Skeletal muscle tissue (tissue), 4 donors: ENCODE measurements around the gene UNC119B. TPM values are rescaled to one million over a fixed set of nuclear protein-coding genes. Genes with fewer than 3 reads are reported as not detected.

Experiments used
- H3K27ac ChIP-seq: one replicate; pipeline ENCODE4 v1.7.0; 2013; ENCODE audit warnings: mild to moderate bottlenecking, low read depth, low read length, inconsistent platforms
- H3K27me3 ChIP-seq, 3 donors: one replicate each; pipeline ENCODE4 v1.7.0; 2013; ENCODE audit warnings: low read length in 3 of 3; ENCODE audit not compliant: control insufficient read depth in 3 of 3, insufficient read depth in 3 of 3
- H3K36me3 ChIP-seq, 3 donors: one replicate each; pipeline ENCODE4 v1.7.0; 2013; ENCODE audit warnings: low read length in 3 of 3; ENCODE audit not compliant: control insufficient read depth in 3 of 3, insufficient read depth in 3 of 3
- H3K4me1 ChIP-seq, 3 donors: one replicate each; pipeline ENCODE4 v1.7.0; 2013; ENCODE audit warnings: low read length in 3 of 3, mild to moderate bottlenecking in 3 of 3; ENCODE audit not compliant: control insufficient read depth in 3 of 3, insufficient read depth in 3 of 3
- H3K4me3 ChIP-seq, 3 donors: one replicate each; pipeline ENCODE4 v1.7.0; 2013; ENCODE audit warnings: low read length in 3 of 3
- H3K9ac ChIP-seq, 3 donors: one replicate each; pipeline ENCODE4 v1.7.0; 2013; ENCODE audit warnings: low read length in 3 of 3, mild to moderate bottlenecking in 3 of 3, moderate library complexity in 2 of 3, low read depth in 1 of 3
- H3K9me3 ChIP-seq, 3 donors: one replicate each; pipeline ENCODE4 v1.7.0; 2013; ENCODE audit warnings: low read length in 3 of 3; ENCODE audit not compliant: control insufficient read depth in 3 of 3
- total RNA-seq: library from RNA; depleted of rRNA; stranded (reverse); fragments of >200 nt; gene quantifications from one replicate; pipeline ENCODE4 v1.2.3, GENCODE V29; 2014
- donor health status: Osteomylitis.

UNC119B gene
- total RNA-seq, 1 donor from 2014 or later, result 7.3 TPM

DNA sequence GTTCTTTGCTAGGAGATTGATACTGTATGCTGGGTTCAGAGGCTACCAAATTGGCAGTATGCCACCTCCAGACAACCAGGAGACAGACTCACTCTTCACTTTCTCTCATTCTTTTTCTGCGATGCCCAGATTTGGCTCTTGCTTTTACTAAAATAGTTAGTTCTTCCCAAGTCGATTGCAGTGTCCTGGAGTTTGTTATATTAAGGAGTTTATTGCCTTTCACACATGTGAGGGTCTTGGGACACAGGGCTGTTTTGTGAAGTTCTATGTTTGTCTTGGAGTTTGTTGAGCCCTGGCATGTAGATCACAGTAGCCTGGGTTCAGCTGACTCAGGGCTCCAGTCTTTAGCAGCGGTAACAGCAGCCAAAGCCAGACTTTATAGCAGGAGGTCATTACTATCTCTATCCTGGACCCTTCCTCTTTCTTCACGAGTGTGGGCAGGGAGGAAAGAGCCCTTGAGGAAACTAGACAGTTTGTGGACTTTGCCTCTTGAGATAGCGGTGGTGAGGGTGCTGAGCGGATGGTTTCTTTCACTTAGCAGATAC is 21.7 kb upstream of the UNC119B start:
- peak overlapping the region; percentile 83 to 93 (median 90) for H3K9ac ChIP-seq
- H3K9me3 ChIP-seq, result no peaks in the 10 kb centered on the region
- H3K4me1 ChIP-seq, result peaks cover 52 to 54% (median 52%) of the 10 kb centered on the region in 3 donors
- H3K36me3 ChIP-seq, result peaks cover 0 to under 1% (median 0%) of the 10 kb centered on the region in 3 donors
- H3K27ac ChIP-seq, result peak overlapping the region; percentile 88
- no peaks in the 10 kb centered on the region for H3K27me3 ChIP-seq
- H3K4me3 ChIP-seq, result peak overlapping the region; percentile 82 to 90 (median 89)

DNA sequence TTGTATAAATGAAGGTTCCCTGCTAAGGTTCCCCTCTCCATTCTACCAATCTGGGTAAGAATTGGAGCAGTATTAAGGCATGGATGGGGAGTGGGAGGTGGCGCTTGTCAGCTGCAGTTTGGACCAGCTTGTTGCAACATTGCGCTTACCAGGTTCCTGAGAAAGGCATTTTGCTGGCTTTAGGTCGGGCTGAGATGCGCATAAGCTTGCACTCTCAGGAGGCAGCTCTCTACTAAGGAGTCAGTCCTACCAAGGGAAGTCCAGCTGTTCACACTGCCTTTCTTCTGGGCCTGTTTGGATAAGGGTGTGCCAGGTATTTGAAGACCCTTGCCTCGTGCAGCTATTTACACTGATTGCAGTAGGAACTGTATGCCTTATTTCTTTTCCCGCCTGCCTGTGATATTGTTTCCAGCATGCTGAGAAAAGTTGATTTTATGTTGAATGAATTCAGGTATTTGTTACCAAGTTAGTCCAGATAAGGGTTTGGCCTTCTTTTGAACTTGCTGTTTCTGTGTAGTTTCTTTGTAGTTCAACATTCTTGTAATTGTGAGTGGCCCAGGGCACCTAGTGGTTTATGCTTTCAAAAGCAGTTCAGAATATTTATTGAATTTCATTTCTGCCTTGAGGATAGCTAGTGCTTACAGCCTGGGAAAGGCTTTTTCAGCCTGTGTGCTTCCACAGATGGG is 20.7 kb upstream of the UNC119B start:
- peaks cover 5 to 10% (median 8%) of the 10 kb centered on the region in 3 donors for H3K36me3 ChIP-seq
- H3K4me1 ChIP-seq, result peaks cover 56 to 63% (median 58%) of the 10 kb centered on the region in 3 donors
- peak overlapping the region; percentile 88 for H3K27ac ChIP-seq
- H3K9me3 ChIP-seq, result no peaks in the 10 kb centered on the region
- H3K4me3 ChIP-seq, result peak overlapping the region; percentile 82 to 90 (median 89)
- H3K27me3 ChIP-seq, result no peaks in the 10 kb centered on the region
- peak overlapping the region; percentile 47 to 90 (median 83) for H3K9ac ChIP-seq

GRCh38 chr12:120690083-120690450 is 20.2 kb upstream of the UNC119B start:
- no peaks in the 10 kb centered on the region for H3K9me3 ChIP-seq
- peak overlapping the region in 2 of 3 donors; percentile 34 to 90 for H3K4me3 ChIP-seq
- H3K4me1 ChIP-seq, result peaks cover 56 to 63% (median 59%) of the 10 kb centered on the region in 3 donors
- peak overlapping the region; percentile 10 for H3K27ac ChIP-seq
- H3K9ac ChIP-seq, result peak overlapping the region in 2 of 3 donors; percentile 18 to 44
- H3K27me3 ChIP-seq, result no peaks in the 10 kb centered on the region
- peaks cover 10 to 15% (median 14%) of the 10 kb centered on the region in 3 donors for H3K36me3 ChIP-seq

DNA sequence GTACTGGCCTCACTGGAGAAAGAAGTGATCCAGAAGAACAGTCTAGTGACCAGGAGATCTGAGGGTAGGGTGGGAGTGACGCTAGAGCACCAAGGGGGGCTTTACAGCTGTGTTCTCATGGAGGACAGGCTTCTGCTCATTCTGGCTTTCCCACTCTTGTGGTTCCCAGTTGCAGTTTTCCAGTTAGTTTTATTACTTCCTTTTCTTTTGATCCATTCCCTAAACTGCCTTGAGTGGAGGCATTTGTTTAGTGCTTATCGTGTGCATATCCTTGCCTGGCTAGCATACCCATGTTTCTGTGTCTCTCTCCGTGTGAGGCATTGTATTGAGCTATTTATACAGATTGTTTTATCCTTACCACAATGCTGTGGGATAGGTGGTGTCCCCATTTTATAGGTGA is 19.3 kb upstream of the UNC119B start:
- Histone ChIP-seq H3K27ac (peak overlapping the region; percentile 10), H3K9ac (peak overlapping the region in 2 of 3 donors; percentile 18 to 66)

GRCh38 chr12:120692524-120693033 is 17.7 kb upstream of the UNC119B start:
- Histone ChIP-seq H3K36me3 (peaks cover 23 to 39% (median 37%) of the 10 kb centered on the region in 3 donors), H3K9ac (no peak overlapping the region), H3K27ac (peak overlapping the region; percentile 45), H3K27me3 (no peaks in the 10 kb centered on the region), H3K9me3 (no peaks in the 10 kb centered on the region), H3K4me3 (no peak overlapping the region), H3K4me1 (peaks cover 60 to 66% (median 62%) of the 10 kb centered on the region in 3 donors)

More for the DNA sequence above, 19.3 kb upstream of the UNC119B start:
- no peaks in the 10 kb centered on the region for H3K27me3 ChIP-seq
- peaks cover 55 to 61% (median 59%) of the 10 kb centered on the region in 3 donors for H3K4me1 ChIP-seq
- no peaks in the 10 kb centered on the region for H3K9me3 ChIP-seq
- H3K4me3 ChIP-seq, result peak overlapping the region in 2 of 3 donors; percentile 1 to 17
- H3K36me3 ChIP-seq, result peaks cover 10 to 24% (median 23%) of the 10 kb centered on the region in 3 donors

DNA sequence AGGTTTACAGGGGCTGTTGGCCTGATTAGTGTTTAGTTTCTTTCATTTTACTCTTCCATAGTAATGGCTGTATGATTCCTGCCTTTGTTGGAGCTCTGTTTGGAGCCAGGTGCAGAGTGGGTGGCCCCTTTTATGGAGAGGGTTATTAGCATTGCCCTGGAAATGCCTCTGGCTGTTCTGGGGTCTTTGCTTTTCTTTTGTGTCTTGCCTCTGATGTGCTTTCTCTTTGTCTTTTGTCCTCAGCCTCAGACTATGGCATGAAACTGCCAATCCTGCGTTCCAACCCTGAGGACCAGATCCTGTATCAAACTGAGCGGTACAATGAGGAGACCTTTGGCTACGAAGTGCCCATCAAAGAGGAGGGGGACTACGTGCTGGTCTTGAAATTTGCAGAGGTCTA is 16.4 kb upstream of the UNC119B start:
- H3K27me3 ChIP-seq, result no peaks in the 10 kb centered on the region
- H3K9me3 ChIP-seq, result no peaks in the 10 kb centered on the region
- H3K36me3 ChIP-seq, result peaks cover 25 to 47% (median 47%) of the 10 kb centered on the region in 3 donors
- H3K4me3 ChIP-seq, result no peak overlapping the region
- no peak overlapping the region for H3K9ac ChIP-seq
- H3K4me1 ChIP-seq, result peaks cover 61 to 65% (median 62%) of the 10 kb centered on the region in 3 donors
- H3K27ac ChIP-seq, result no peak overlapping the region

GRCh38 chr12:120696626-120697025 is 13.6 kb upstream of the UNC119B start:
- H3K27me3 ChIP-seq, result no peaks in the 10 kb centered on the region
- no peaks in the 10 kb centered on the region for H3K9me3 ChIP-seq
- no peak overlapping the region for H3K9ac ChIP-seq
- H3K4me1 ChIP-seq, result peaks cover 60 to 65% (median 63%) of the 10 kb centered on the region in 3 donors
- no peak overlapping the region for H3K27ac ChIP-seq
- H3K4me3 ChIP-seq, result no peak overlapping the region
- peaks cover 31 to 69% (median 64%) of the 10 kb centered on the region in 3 donors for H3K36me3 ChIP-seq

- H3K4me1 ChIP-seq, result peaks cover 58 to 61% (median 58%) of the 10 kb centered on the region in 3 donors
- peaks cover 34 to 75% (median 64%) of the 10 kb centered on the region in 3 donors for H3K36me3 ChIP-seq
- peak overlapping the region; percentile 27 for H3K27ac ChIP-seq
These were observed 12.9 kb upstream of the UNC119B start for GRCh38 chr12:120697344-120697743.

GRCh38 chr12:120698665-120699064 is 11.6 kb upstream of the UNC119B start:
- H3K9ac ChIP-seq, result no peak overlapping the region
- H3K9me3 ChIP-seq, result no peaks in the 10 kb centered on the region
- no peak overlapping the region for H3K4me3 ChIP-seq
- no peaks in the 10 kb centered on the region for H3K27me3 ChIP-seq
- peak overlapping the region; percentile 16 for H3K27ac ChIP-seq
- H3K4me1 ChIP-seq, result peaks cover 51 to 53% (median 52%) of the 10 kb centered on the region in 3 donors
- H3K36me3 ChIP-seq, result peaks cover 36 to 79% (median 63%) of the 10 kb centered on the region in 3 donors

More at GRCh38 chr12:120697344-120697743, 12.9 kb upstream of the UNC119B start:
- Histone ChIP-seq H3K4me3 (no peak overlapping the region), H3K9ac (no peak overlapping the region), H3K9me3 (no peaks in the 10 kb centered on the region), H3K27me3 (no peaks in the 10 kb centered on the region)

GRCh38 chr12:120699553-120699952 is 10.7 kb upstream of the UNC119B start:
- peak overlapping the region; percentile 12 for H3K27ac ChIP-seq
- no peaks in the 10 kb centered on the region for H3K9me3 ChIP-seq
- H3K4me1 ChIP-seq, result peaks cover 43 to 48% (median 47%) of the 10 kb centered on the region in 3 donors
- H3K4me3 ChIP-seq, result no peak overlapping the region
- peaks cover 34 to 74% (median 54%) of the 10 kb centered on the region in 3 donors for H3K36me3 ChIP-seq
- H3K27me3 ChIP-seq, result no peaks in the 10 kb centered on the region
- peak overlapping the region in 1 of 3 donors; percentile 9 for H3K9ac ChIP-seq
